Activated naive CD8-positive, alpha-beta T cell treated with anti-CD3 and anti-CD28 coated beads, Interleukin-2, amount 10 ng/mL, durations not matched to agents 7 days and 5 days (primary cell): ENCODE data around the gene CCDC87. TPM values are rescaled to one million over a fixed set of nuclear protein-coding genes. Genes with fewer than 3 reads are reported as not detected.
A peak's percentile ranks its signal among the peaks of the same experiment; 100 is the strongest.
"Not testable (repeated sequence)": the region's sequence is repeated elsewhere in the genome, so short reads cannot be mapped to it uniquely, and the experiment has no call there.

Source experiments
- ATAC-seq: fragments of 150-1000 bp; cut with Tn5 transposase; one replicate; pipeline ENCODE4 v1.10.0; 2021; ENCODE audit warnings: low read depth, moderate library complexity
- POLR2A ChIA-PET: fragments of 350-600 bp; sonication (Branson Sonifier 250); formaldehyde crosslinking; loops from one replicate; lab custom pipeline; 2021; ENCODE audit warnings: antibody characterized with exemption; lab: Charles Lee
- DNase-seq: peaks from one replicate; pipeline ENCODE4 v3.0.0; 2021
- H3K27ac Mint-ChIP-seq: one replicate; pipeline ENCODE4 v1.8.0; 2022; ENCODE audit warnings: mild to moderate bottlenecking, mixed read lengths
- H3K27me3 Mint-ChIP-seq: one replicate; pipeline ENCODE4 v1.8.0; 2022; ENCODE audit warnings: mild to moderate bottlenecking, moderate library complexity, mixed read lengths
- H3K36me3 Mint-ChIP-seq: one replicate; pipeline ENCODE4 v1.8.0; 2021; ENCODE audit warnings: mild to moderate bottlenecking, mixed read lengths
- H3K4me1 Mint-ChIP-seq: one replicate; pipeline ENCODE4 v1.8.0; 2021; ENCODE audit warnings: mixed read lengths
- H3K4me3 Mint-ChIP-seq: one replicate; pipeline ENCODE4 v1.8.0; 2022; ENCODE audit warnings: mild to moderate bottlenecking, moderate library complexity, mixed read lengths
- H3K9me3 Mint-ChIP-seq: one replicate; pipeline ENCODE4 v1.8.0; 2021; ENCODE audit warnings: mixed read lengths
- total RNA-seq, 2 experiments: library from RNA; stranded (reverse); gene quantifications; one replicate each; pipeline ENCODE4 v1.2.3, GENCODE V29; 2021

Gene CCDC87
- total RNA-seq, 2 experiments from 2014 or later: 0.09 to 0.14 TPM

- POLR2A ChIA-PET: interaction anchor here (0.6 to 6.0 kb wide), 6 partner anchors 64 to 252 kb away, joined by 3 to 37 read pairs (median 4); partner anchors contain the start of genes DPP3, RBM14, RBM4 and RBM4B
- peaks cover under 1% of the 10 kb centered on the region for H3K27me3 Mint-ChIP-seq
- H3K9me3 Mint-ChIP-seq: no peaks in the 10 kb centered on the region
- ATAC-seq: peak; percentile 77
- DNase-seq: peak; percentile 76
- H3K36me3 Mint-ChIP-seq: peaks cover 19% of the 10 kb centered on the region
- peaks cover 25% of the 10 kb centered on the region for H3K4me1 Mint-ChIP-seq
- peak overlapping the region; percentile 90 for H3K27ac Mint-ChIP-seq
- peak overlapping the region; percentile 73 for H3K4me3 Mint-ChIP-seq
Observed at GRCh38 chr11:66543263-66544107, 49.4 kb downstream of the CCDC87 start.

GRCh38 chr11:66542362-66542761 lies 50.5 kb downstream of the CCDC87 start:
- peaks cover 19% of the 10 kb centered on the region for H3K36me3 Mint-ChIP-seq
- no peak overlapping the region for H3K4me3 Mint-ChIP-seq
- no peaks in the 10 kb centered on the region for H3K27me3 Mint-ChIP-seq
- ATAC-seq (no peak), DNase-seq (no peak)
- H3K27ac Mint-ChIP-seq: peak overlapping the region; percentile 8
- H3K9me3 Mint-ChIP-seq: no peaks in the 10 kb centered on the region
- H3K4me1 Mint-ChIP-seq: peaks cover 25% of the 10 kb centered on the region
- POLR2A ChIA-PET: interaction anchor here (0.5 to 6.0 kb wide), 3 partner anchors 11 to 135 kb away, joined by 5 to 37 read pairs (median 11); partner anchors contain the start of genes RBM14 and RBM4B

GRCh38 chr11:66541892-66542291 lies 51.0 kb downstream of the CCDC87 start:
- no peak for ATAC-seq
- Mint-ChIP-seq H3K27ac (peak overlapping the region; percentile 57), H3K36me3 (peaks cover 19% of the 10 kb centered on the region), H3K4me1 (peaks cover 25% of the 10 kb centered on the region), H3K27me3 (no peaks in the 10 kb centered on the region), H3K9me3 (no peaks in the 10 kb centered on the region), H3K4me3 (no peak overlapping the region)
- DNase-seq: no peak
- POLR2A ChIA-PET: interaction anchor here (0.5 to 6.0 kb wide), 3 partner anchors 12 to 136 kb away, joined by 5 to 37 read pairs (median 11); partner anchors contain the start of genes RBM14 and RBM4B

GRCh38 chr11:66540598-66540997 lies 52.3 kb downstream of the CCDC87 start:
- H3K27ac Mint-ChIP-seq, H3K4me3 Mint-ChIP-seq, DNase-seq, POLR2A ChIA-PET, H3K9me3 Mint-ChIP-seq, ATAC-seq, H3K27me3 Mint-ChIP-seq: not testable (repeated sequence)
- Mint-ChIP-seq H3K4me1 (peaks cover 23% of the 10 kb centered on the region), H3K36me3 (peaks cover 22% of the 10 kb centered on the region)

Other genes with a start within 250 kb of the CCDC87 start
- gene BRMS1, start 248.0 kb downstream of the CCDC87 start, total RNA-seq: 10 to 100 TPM; 45.4 to 47.8 TPM
- 1 to 10 TPM; 9.5 to 9.7 TPM for gene B4GAT1, start 245.4 kb downstream of the CCDC87 start, total RNA-seq
- gene SLC29A2, start 221.3 kb downstream of the CCDC87 start, total RNA-seq: 10 to 100 TPM; 11.2 to 12.1 TPM
- gene NPAS4, start 172.0 kb downstream of the CCDC87 start, total RNA-seq: under 1 TPM; 0.23 to 0.67 TPM
- gene MRPL11, start 154.2 kb downstream of the CCDC87 start, total RNA-seq: 10 to 100 TPM; 53.9 to 64.4 TPM
- gene PELI3, start 126.2 kb downstream of the CCDC87 start, total RNA-seq: 10 to 100 TPM; 10.6 to 10.7 TPM
- gene DPP3, start 112.6 kb downstream of the CCDC87 start, total RNA-seq: 10 to 100 TPM; 44.9 to 45.7 TPM
- 10 to 100 TPM; 22.6 to 26.4 TPM for gene BBS1, start 82.4 kb downstream of the CCDC87 start, total RNA-seq
- gene ZDHHC24, start 47.0 kb downstream of the CCDC87 start, total RNA-seq: 10 to 100 TPM; 22.1 to 23.0 TPM
- gene ACTN3, start 46.2 kb downstream of the CCDC87 start, total RNA-seq: under 1 TPM in 1 of 2 experiments, not detected in 1; 0.11 TPM
- gene CTSF, start 24.5 kb downstream of the CCDC87 start, total RNA-seq: 10 to 100 TPM; 13.5 to 14.2 TPM
- gene CCS, start 122 bp upstream of the CCDC87 start, total RNA-seq: 10 to 100 TPM; 46.6 to 47.5 TPM
- 100 to 1,000 TPM; 150 to 151 TPM for gene RBM14, start 23.6 kb upstream of the CCDC87 start, total RNA-seq
- 100 to 1,000 TPM; 152 to 158 TPM for gene RBM4, start 45.6 kb upstream of the CCDC87 start, total RNA-seq
- gene RBM4B, start 84.8 kb upstream of the CCDC87 start, total RNA-seq: 10 to 100 TPM; 21.1 to 23.4 TPM
- 1 to 10 TPM; 1.3 to 1.6 TPM for gene SPTBN2, start 136.2 kb upstream of the CCDC87 start, total RNA-seq